Coronary artery (tissue), 2 donors: ENCODE results near the gene DBR1.
A peak's percentile ranks its signal among the peaks of the same experiment; 100 is the strongest.

Experiments used
- DNase-seq: peaks from one replicate; pipeline ENCODE4 v3.0.0-alpha.2; 2017; ENCODE audit warnings: low spot score
- H3K27ac ChIP-seq, 2 donors: fragments of 200-600 bp; sonication (generic); one replicate each; pipeline ENCODE4 v1.5.1; 2016 to 2019
- H3K4me3 ChIP-seq: fragments of 200-600 bp; sonication (generic); 2 replicates; pipeline ENCODE4 v1.5.1; 2016; ENCODE audit warnings: mild to moderate bottlenecking, moderate library complexity
- CTCF ChIP-seq: fragments of 200-600 bp; sonication (generic); IDR thresholded peaks from one replicate; pipeline ENCODE4 v1.5.1; 2019; ENCODE audit warnings: antibody characterized with exemption

The DBR1 gene

DNA sequence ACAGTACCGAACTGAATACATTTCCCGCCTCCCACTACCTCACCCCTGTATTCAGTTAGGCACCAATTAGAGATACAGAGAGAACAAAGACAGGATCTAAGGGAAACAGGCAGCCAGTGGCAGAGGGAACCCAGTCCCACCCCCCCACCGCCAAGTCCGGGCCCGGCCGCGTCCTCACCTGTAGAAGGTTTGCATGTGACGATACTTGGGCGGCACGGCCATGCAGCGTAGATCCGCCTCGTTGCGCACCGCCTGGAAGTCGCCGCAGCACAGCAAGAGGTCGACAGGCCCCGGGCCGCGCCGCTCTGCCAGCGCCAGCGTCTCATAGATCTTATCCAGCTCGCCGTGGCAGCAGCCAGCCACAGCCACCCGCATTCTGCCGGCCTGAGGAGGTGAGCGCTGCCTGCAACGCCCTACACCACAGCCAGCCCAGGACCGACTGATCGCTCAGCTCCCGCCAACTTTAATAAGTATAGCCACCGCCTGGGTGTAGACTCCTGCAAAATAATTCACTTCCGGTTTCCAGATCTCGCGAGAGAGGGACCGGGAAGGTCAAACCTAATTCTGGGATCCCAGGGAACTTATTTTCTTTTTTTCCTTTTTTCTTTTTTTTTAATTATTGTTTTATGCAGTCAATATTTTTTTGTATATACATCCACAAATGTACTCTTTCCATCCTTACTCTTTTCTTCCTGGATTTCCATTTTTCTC, at the start of gene DBR1:
DBR1 (minus strand) TSS at position 501 of the 711 bp plus-strand sequence; CDS start at position 375, 126 bp downstream.
- Histone ChIP-seq H3K4me3 (peak within 1 kb of the TSS; percentile 77), H3K27ac (peak within 1 kb of the TSS; percentile 72 to 83)
- TF ChIP-seq CTCF = no peak
- peak; percentile 81 for DNase-seq

DNA sequence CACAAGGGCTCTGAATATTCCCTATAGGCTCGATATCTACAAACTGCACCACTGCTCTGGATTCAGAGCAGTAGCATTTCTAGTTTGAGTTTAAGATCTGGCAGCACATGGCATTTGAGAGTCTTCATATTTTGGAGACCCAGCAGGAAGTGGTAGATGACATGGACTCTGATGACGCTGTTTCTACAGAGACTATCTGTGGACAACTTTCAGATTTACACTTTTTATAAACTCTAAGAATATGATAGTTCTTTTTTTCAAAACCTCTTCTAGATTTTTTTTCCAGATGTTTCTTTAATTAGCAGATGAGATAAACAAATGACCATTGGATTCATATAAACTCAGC, 48.2 kb upstream of the DBR1 start:
- Histone ChIP-seq H3K27ac (peak overlapping the region in 1 of 2 donors; percentile 17), H3K4me3 (no peak overlapping the region)
- TF ChIP-seq CTCF = no peak
- DNase-seq = no peak

DNA sequence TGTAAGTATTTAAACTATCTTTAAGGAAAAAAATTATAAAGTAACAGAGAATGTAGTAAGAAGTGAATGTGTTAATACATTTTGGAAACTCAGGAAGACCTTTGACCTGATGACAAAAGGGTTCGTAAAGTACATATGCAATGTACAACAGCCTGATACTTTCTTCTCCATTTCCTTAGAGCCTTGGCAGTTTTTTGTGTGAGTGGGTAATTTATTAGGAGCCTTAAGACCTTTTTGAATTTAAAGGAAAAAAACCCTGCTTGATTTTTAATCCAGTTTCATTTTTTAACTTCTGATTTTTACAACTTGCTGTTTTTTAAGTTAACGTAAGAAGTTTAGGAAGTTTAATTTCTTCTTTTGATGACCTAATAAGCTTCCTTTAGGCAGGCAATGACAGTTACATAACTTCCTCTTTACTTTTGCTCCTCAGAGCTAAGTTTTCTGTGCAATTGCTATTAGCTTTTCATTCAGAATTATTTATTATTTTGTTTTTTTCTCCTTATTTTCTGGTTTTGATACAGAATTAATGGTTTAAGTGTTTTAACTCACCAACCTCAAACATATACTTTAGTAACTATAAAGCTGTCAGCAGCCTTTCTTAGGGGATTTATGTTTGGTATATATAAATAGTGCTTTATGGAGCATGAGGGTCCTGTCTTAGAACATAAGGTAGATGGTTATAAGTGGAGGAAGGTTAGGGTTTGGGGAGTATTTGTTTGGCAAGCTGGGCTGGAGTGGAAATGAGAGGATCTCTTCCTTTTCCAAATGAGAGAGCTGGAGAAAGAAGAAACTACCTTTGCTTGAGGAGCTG, 47.6 kb upstream of the DBR1 start:
- no peak overlapping the region for H3K27ac ChIP-seq
- no peak for DNase-seq

DNA sequence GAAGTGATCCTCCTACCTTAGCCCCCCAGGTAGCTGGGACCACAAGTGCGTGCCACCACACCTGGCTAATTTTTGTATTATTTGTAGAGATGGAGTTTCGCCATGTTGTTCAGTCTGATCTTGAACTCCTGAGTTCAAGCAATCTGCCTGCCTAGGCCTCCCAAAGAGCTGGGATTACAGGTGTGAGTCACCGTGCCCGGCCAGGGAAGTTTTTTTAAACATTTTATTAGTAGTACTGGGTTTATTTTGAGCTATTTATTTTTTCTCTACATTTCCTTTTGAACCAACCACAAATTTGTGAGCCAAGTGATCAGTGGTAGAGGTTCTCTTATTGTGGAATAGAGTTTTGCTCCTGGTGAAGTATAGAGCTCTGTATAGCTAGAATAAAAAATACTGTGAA, 46.1 kb upstream of the DBR1 start:
- no peak for DNase-seq
- TF ChIP-seq CTCF = no peak
- Histone ChIP-seq H3K4me3 (no peak overlapping the region), H3K27ac (no peak overlapping the region)

More for the DNA sequence above, 47.6 kb upstream of the DBR1 start:
- no peak overlapping the region for H3K4me3 ChIP-seq
- no peak for TF ChIP-seq CTCF

- H3K27ac ChIP-seq = no peak overlapping the region
- no peak for DNase-seq
- H3K4me3 ChIP-seq = no peak overlapping the region
- TF ChIP-seq CTCF = no peak
Measured at GRCh38 chr3:138220242-138220641, 45.5 kb upstream of the DBR1 start.

DNA sequence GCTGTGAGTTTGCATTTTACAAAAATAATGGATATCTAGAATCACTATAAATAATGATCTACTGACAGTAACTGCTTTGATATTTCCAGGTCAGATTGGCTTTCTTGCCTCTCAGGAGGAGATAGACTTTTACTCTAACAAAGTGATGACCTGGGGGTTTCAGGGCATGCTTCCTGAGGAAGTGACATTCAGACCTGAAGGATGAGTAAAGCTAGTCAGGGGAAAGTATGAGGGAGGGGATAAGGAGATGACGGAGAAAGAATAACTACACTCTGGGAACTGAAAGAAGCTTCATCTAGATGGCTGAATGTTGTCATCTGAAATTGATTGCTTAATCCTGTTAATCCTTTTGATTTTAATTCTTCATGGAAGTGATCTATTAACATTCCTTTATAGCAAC, 44.5 kb upstream of the DBR1 start:
- Histone ChIP-seq H3K4me3 (no peak overlapping the region), H3K27ac (no peak overlapping the region)
- no peak for TF ChIP-seq CTCF
- no peak for DNase-seq
